ENCODE results near the gene OLIG2.

Gene OLIG2

GRCh38 chr21:33019885-33020557 is 5.7 kb upstream of the OLIG2 start:
- no peak for DNase-seq (ENCODE audit: low spot score)

- no peak for DNase-seq (ENCODE audit: low spot score)
These were observed 5.1 kb upstream of the OLIG2 start for GRCh38 chr21:33020558-33021100.

GRCh38 chr21:33021150-33021549 is 4.6 kb upstream of the OLIG2 start:
- no peak for DNase-seq (ENCODE audit: low spot score)

GRCh38 chr21:33021667-33022066 is 4.1 kb upstream of the OLIG2 start:
- no peak for DNase-seq (ENCODE audit: low spot score)

- no peak for DNase-seq (ENCODE audit: low spot score)
These were observed 3.3 kb upstream of the OLIG2 start for GRCh38 chr21:33022489-33022827.

- no peak for DNase-seq (ENCODE audit: low spot score)
These were observed 2.7 kb upstream of the OLIG2 start for GRCh38 chr21:33022828-33023573.

- no peak for DNase-seq (ENCODE audit: low spot score)
These were observed 2.0 kb upstream of the OLIG2 start for GRCh38 chr21:33023574-33024200.

- no peak for DNase-seq (ENCODE audit: low spot score)
These were observed 1.3 kb upstream of the OLIG2 start for GRCh38 chr21:33024201-33025103.

- no peak for DNase-seq (ENCODE audit: low spot score)
These were observed 638 bp upstream of the OLIG2 start for GRCh38 chr21:33025106-33025488.

- no peak for DNase-seq (ENCODE audit: low spot score)
These were observed 716 bp downstream of the OLIG2 start for GRCh38 chr21:33026443-33026858.

- DNase-seq (ENCODE audit: low spot score) = no peak
These were observed 1.2 kb downstream of the OLIG2 start for GRCh38 chr21:33026878-33027400.

- no peak for DNase-seq (ENCODE audit: low spot score)
These were observed 1.9 kb downstream of the OLIG2 start for GRCh38 chr21:33027401-33028286.

- DNase-seq (ENCODE audit: low spot score) = no peak
These were observed 2.5 kb downstream of the OLIG2 start for GRCh38 chr21:33028287-33028670.

GRCh38 chr21:33028773-33029384 is 3.1 kb downstream of the OLIG2 start:
- DNase-seq (ENCODE audit: low spot score) = no peak

GRCh38 chr21:33029385-33029921 is 3.7 kb downstream of the OLIG2 start:
- no peak for DNase-seq (ENCODE audit: low spot score)

GRCh38 chr21:33029975-33030461 is 4.3 kb downstream of the OLIG2 start:
- no peak for DNase-seq (ENCODE audit: low spot score)

- no peak for DNase-seq (ENCODE audit: low spot score)
These were observed 4.9 kb downstream of the OLIG2 start for GRCh38 chr21:33030633-33031032.

GRCh38 chr21:33031152-33031911 is 5.6 kb downstream of the OLIG2 start:
- DNase-seq (ENCODE audit: low spot score) = no peak

- DNase-seq (ENCODE audit: low spot score) = no peak
These were observed 6.8 kb downstream of the OLIG2 start for GRCh38 chr21:33032434-33033047.

All from AG08395 (cell line).